Measurements from ENCODE around the gene ATXN1. TPM values are rescaled to one million over a fixed set of nuclear protein-coding genes. Genes with fewer than 3 reads are reported as not detected.

The ATXN1 gene
- total RNA-seq, 1 experiment from 2014 or later: 8.1 TPM

DNA sequence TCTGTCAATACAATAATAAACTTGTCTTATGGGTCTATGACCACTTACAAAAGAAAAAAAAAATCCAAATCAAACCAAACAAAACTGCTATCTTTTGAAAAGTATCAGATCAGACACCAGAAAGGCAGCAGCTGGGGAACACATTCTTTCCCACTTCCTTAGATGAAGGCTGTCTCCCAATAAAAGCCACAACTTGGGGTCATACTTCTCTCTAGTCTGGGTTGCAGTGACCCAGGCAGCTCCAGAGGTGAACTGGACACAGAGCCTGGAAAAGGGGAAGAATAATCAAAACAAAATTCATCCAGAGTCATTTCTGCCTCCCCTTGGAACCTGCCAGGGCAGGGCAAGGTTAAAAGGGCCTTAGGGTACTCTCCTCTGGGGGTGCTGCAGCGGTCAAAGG, 19.1 kb downstream of the ATXN1 start (continued):
- TF ChIP-seq ZNF512 (CRISPR knock-in tag; IDR thresholded peaks at IDR 0.05; ENCODE audit: borderline replicate concordance): no peak
- no peak for TF ChIP-seq CBFB (CRISPR knock-in tag; IDR thresholded peaks at IDR 0.05; ENCODE audit: low read depth)

- no peak for TF ChIP-seq ETV6 (CRISPR knock-in tag; IDR thresholded peaks at IDR 0.05)
- no peak for TF ChIP-seq GABPB1 (CRISPR knock-in tag; IDR thresholded peaks at IDR 0.05)
- no peak for TF ChIP-seq OVOL2 (CRISPR knock-in tag; IDR thresholded peaks at IDR 0.05; ENCODE audit: borderline replicate concordance)
- TF ChIP-seq ZNF317 (CRISPR knock-in tag; IDR thresholded peaks at IDR 0.05; ENCODE audit: borderline replicate concordance, low read depth): no peak
- no peak for TF ChIP-seq JAZF1 (CRISPR knock-in tag; IDR thresholded peaks at IDR 0.05)
- no peak for TF ChIP-seq NFYB (CRISPR knock-in tag; conservative IDR thresholded peaks at IDR 0.05; ENCODE audit: low read depth)
- TF ChIP-seq ATF6 (CRISPR knock-in tag; IDR thresholded peaks at IDR 0.05): no peak
- TF ChIP-seq ZNF423 (CRISPR knock-in tag; IDR thresholded peaks at IDR 0.05): no peak
- TF ChIP-seq, protein P1, sequence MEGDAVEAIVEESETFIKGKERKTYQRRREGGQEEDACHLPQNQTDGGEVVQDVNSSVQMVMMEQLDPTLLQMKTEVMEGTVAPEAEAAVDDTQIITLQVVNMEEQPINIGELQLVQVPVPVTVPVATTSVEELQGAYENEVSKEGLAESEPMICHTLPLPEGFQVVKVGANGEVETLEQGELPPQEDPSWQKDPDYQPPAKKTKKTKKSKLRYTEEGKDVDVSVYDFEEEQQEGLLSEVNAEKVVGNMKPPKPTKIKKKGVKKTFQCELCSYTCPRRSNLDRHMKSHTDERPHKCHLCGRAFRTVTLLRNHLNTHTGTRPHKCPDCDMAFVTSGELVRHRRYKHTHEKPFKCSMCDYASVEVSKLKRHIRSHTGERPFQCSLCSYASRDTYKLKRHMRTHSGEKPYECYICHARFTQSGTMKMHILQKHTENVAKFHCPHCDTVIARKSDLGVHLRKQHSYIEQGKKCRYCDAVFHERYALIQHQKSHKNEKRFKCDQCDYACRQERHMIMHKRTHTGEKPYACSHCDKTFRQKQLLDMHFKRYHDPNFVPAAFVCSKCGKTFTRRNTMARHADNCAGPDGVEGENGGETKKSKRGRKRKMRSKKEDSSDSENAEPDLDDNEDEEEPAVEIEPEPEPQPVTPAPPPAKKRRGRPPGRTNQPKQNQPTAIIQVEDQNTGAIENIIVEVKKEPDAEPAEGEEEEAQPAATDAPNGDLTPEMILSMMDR (IDR thresholded peaks at IDR 0.05): no peak
- TF ChIP-seq, protein P2, sequence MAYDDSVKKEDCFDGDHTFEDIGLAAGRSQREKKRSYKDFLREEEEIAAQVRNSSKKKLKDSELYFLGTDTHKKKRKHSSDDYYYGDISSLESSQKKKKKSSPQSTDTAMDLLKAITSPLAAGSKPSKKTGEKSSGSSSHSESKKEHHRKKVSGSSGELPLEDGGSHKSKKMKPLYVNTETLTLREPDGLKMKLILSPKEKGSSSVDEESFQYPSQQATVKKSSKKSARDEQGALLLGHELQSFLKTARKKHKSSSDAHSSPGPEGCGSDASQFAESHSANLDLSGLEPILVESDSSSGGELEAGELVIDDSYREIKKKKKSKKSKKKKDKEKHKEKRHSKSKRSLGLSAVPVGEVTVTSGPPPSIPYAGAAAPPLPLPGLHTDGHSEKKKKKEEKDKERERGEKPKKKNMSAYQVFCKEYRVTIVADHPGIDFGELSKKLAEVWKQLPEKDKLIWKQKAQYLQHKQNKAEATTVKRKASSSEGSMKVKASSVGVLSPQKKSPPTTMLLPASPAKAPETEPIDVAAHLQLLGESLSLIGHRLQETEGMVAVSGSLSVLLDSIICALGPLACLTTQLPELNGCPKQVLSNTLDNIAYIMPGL (CRISPR knock-in tag; IDR thresholded peaks at IDR 0.05): no peak
- DNase-seq (ENCODE audit: low spot score): no peak
- Mint-ChIP-seq H3K9me3 (no peaks in the 10 kb centered on the region), H3K36me3 (no peaks in the 10 kb centered on the region), H3K27me3 (ENCODE audit: low read depth) (no peaks in the 10 kb centered on the region), H3K4me1 (peaks cover 47% of the 10 kb centered on the region), H3K27ac (no peak overlapping the region), H3K4me3 (no peak overlapping the region)
- ATAC-seq: no peak
- ChIA-PET CTCF (no interaction called here), POLR2A (no interaction called here)
Measured at GRCh38 chr6:16741112-16742016, 19.9 kb downstream of the ATXN1 start.

- CTCF ChIA-PET: interaction anchor here (0.8 to 1.8 kb wide), 6 partner anchors 21 to 470 kb away, joined by 3 to 14 read pairs (median 4); partner anchors contain the start of gene ATXN1
Measured at GRCh38 chr6:16740097-16740496, 21.2 kb downstream of the ATXN1 start.

More at GRCh38 chr6:16740097-16740496, 21.2 kb downstream of the ATXN1 start:
- DNase-seq (ENCODE audit: low spot score): no peak
- Mint-ChIP-seq H3K36me3 (no peaks in the 10 kb centered on the region), H3K4me3 (no peak overlapping the region), H3K9me3 (no peaks in the 10 kb centered on the region), H3K27ac (no peak overlapping the region), H3K4me1 (peaks cover 42% of the 10 kb centered on the region), H3K27me3 (ENCODE audit: low read depth) (no peaks in the 10 kb centered on the region)
- POLR2A ChIA-PET: no interaction called here
- TF ChIP-seq, protein P3, sequence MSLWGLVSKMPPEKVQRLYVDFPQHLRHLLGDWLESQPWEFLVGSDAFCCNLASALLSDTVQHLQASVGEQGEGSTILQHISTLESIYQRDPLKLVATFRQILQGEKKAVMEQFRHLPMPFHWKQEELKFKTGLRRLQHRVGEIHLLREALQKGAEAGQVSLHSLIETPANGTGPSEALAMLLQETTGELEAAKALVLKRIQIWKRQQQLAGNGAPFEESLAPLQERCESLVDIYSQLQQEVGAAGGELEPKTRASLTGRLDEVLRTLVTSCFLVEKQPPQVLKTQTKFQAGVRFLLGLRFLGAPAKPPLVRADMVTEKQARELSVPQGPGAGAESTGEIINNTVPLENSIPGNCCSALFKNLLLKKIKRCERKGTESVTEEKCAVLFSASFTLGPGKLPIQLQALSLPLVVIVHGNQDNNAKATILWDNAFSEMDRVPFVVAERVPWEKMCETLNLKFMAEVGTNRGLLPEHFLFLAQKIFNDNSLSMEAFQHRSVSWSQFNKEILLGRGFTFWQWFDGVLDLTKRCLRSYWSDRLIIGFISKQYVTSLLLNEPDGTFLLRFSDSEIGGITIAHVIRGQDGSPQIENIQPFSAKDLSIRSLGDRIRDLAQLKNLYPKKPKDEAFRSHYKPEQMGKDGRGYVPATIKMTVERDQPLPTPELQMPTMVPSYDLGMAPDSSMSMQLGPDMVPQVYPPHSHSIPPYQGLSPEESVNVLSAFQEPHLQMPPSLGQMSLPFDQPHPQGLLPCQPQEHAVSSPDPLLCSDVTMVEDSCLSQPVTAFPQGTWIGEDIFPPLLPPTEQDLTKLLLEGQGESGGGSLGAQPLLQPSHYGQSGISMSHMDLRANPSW (CRISPR knock-in tag; conservative IDR thresholded peaks at IDR 0.05; ENCODE audit: low read depth): no peak
- TF ChIP-seq ZNF425 (CRISPR knock-in tag; conservative IDR thresholded peaks at IDR 0.05) (no peak), E2F5 (CRISPR knock-in tag; IDR thresholded peaks at IDR 0.05) (no peak), GRHL2 (CRISPR knock-in tag; IDR thresholded peaks at IDR 0.05; ENCODE audit: insufficient replicate concordance, severe bottlenecking) (no peak), NFE2L1 (CRISPR knock-in tag; IDR thresholded peaks at IDR 0.05) (no peak)
- no peak for ATAC-seq

All from WTC11 (cell line).